ENCODE data around the gene ARHGEF6.

The ARHGEF6 gene

DNA sequence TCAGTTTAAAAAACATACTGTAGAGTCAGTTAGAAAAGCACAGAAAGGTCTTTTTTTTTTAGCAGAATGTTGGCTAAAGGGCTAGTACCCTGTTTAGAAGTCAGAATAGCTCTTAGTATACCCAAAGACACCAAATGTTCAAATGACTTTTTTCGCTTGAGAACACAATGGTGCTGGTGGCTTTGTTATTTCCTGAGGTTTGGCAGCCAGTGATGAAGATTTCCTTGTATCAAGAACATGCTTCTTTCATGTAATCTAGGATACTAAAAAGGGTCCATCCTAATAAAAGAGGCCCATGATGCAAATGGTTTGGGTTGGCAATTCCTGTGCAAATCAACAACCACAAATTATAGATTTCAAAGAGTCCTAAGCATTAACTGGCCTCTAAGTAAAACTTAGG lies 153.8 kb downstream of the ARHGEF6 start:
- no peaks in the 10 kb centered on the region for H3K4me1 ChIP-seq (ENCODE audit: insufficient read depth, poor library complexity, severe bottlenecking)
- ATAC-seq (ENCODE audit: low read depth): no peak
- TF ChIP-seq, protein P1, sequence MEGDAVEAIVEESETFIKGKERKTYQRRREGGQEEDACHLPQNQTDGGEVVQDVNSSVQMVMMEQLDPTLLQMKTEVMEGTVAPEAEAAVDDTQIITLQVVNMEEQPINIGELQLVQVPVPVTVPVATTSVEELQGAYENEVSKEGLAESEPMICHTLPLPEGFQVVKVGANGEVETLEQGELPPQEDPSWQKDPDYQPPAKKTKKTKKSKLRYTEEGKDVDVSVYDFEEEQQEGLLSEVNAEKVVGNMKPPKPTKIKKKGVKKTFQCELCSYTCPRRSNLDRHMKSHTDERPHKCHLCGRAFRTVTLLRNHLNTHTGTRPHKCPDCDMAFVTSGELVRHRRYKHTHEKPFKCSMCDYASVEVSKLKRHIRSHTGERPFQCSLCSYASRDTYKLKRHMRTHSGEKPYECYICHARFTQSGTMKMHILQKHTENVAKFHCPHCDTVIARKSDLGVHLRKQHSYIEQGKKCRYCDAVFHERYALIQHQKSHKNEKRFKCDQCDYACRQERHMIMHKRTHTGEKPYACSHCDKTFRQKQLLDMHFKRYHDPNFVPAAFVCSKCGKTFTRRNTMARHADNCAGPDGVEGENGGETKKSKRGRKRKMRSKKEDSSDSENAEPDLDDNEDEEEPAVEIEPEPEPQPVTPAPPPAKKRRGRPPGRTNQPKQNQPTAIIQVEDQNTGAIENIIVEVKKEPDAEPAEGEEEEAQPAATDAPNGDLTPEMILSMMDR (IDR thresholded peaks at IDR 0.05; ENCODE audit: poor library complexity, severe bottlenecking): no peak
- H3K4me3 ChIP-seq (ENCODE audit: severe bottlenecking): no peak overlapping the region
- no peaks in the 10 kb centered on the region for H3K27me3 ChIP-seq (ENCODE audit: insufficient read depth, poor library complexity, severe bottlenecking)
- no peak overlapping the region for H3K27ac ChIP-seq (ENCODE audit: poor library complexity, severe bottlenecking)
- no peak for DNase-seq (ENCODE audit: low spot score)
- no peaks in the 10 kb centered on the region for H3K9me3 ChIP-seq (ENCODE audit: severe bottlenecking)
- H3K36me3 ChIP-seq (ENCODE audit: low read depth): no peaks in the 10 kb centered on the region

DNA sequence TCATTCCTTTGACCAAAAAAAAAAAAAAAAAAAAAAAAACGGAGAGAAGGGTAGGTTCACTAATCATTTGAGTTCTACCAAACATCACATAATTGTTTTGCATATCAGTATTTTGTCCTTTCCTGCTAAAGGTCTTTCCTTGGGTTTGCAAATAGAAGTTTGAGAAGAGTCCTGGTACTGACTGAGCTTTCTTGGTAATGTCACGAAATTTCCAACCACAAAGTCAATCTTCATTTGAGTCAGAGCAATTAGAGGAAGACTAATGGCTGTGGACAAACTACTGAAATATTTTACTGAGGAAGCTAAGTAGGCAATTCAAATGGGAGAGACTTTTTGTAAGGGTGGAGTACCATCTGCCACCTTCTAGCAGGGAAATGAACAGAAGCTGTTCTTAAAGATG lies 154.5 kb downstream of the ARHGEF6 start:
- Histone ChIP-seq H3K27ac (ENCODE audit: poor library complexity, severe bottlenecking) (no peak overlapping the region), H3K36me3 (ENCODE audit: low read depth) (no peaks in the 10 kb centered on the region), H3K4me1 (ENCODE audit: insufficient read depth, poor library complexity, severe bottlenecking) (no peaks in the 10 kb centered on the region), H3K9me3 (ENCODE audit: severe bottlenecking) (no peaks in the 10 kb centered on the region), H3K4me3 (ENCODE audit: severe bottlenecking) (no peak overlapping the region), H3K27me3 (ENCODE audit: insufficient read depth, poor library complexity, severe bottlenecking) (no peaks in the 10 kb centered on the region)
- TF ChIP-seq, protein P1 (IDR thresholded peaks at IDR 0.05; ENCODE audit: poor library complexity, severe bottlenecking): no peak
- DNase-seq (ENCODE audit: low spot score) (no peak), ATAC-seq (ENCODE audit: low read depth) (no peak)

DNA sequence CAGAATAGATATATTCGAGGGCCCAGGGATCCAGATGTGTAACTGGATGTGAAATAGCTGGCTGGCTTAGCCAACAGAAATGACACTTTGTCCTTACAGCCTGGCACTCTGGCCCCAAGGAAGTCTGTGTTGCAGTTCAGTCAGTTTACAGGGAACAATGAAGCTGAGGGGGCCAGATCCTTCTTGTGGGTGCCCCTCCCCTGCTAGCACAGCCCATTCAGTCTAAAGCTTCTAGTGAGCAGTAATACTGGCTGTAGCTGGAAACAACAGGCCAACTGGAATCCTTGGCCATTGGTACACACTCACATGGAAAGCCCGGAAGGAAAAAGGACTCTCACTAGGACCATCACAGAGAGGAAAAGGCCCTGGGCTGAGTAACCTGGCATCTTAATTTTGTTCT lies 155.5 kb downstream of the ARHGEF6 start:
- Histone ChIP-seq H3K4me3 (ENCODE audit: severe bottlenecking) (no peak overlapping the region), H3K4me1 (ENCODE audit: insufficient read depth, poor library complexity, severe bottlenecking) (no peaks in the 10 kb centered on the region), H3K27me3 (ENCODE audit: insufficient read depth, poor library complexity, severe bottlenecking) (no peaks in the 10 kb centered on the region), H3K36me3 (ENCODE audit: low read depth) (no peaks in the 10 kb centered on the region), H3K27ac (ENCODE audit: poor library complexity, severe bottlenecking) (no peak overlapping the region), H3K9me3 (ENCODE audit: severe bottlenecking) (no peaks in the 10 kb centered on the region)
- ATAC-seq (ENCODE audit: low read depth) (no peak), DNase-seq (ENCODE audit: low spot score) (no peak)
- TF ChIP-seq, protein P1 (IDR thresholded peaks at IDR 0.05; ENCODE audit: poor library complexity, severe bottlenecking): no peak

DNA sequence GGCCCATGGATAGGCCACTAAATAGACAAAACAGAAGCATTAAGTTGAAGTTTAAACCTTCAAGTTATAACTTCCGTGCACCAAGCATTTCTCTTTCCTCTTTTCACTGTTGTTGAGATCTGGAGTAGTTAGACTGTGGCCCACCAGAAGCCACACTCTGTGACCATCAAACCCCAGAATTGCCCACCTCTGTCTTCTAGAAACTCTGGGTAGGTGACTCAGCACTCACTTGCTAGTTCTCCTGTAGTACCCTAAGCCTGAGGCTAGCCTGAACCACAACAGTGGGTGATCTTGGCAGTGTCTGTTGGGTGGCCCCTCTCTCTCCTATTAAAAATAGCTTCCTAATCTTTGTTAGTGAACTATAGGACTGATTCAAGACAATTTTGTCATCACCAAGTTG lies 157.3 kb downstream of the ARHGEF6 start:
- no peak for DNase-seq (ENCODE audit: low spot score)
- no peak for ATAC-seq (ENCODE audit: low read depth)
- no peaks in the 10 kb centered on the region for H3K27me3 ChIP-seq (ENCODE audit: insufficient read depth, poor library complexity, severe bottlenecking)
- TF ChIP-seq, protein P1 (IDR thresholded peaks at IDR 0.05; ENCODE audit: poor library complexity, severe bottlenecking): no peak
- no peaks in the 10 kb centered on the region for H3K36me3 ChIP-seq (ENCODE audit: low read depth)
- H3K4me1 ChIP-seq (ENCODE audit: insufficient read depth, poor library complexity, severe bottlenecking): no peaks in the 10 kb centered on the region
- no peaks in the 10 kb centered on the region for H3K9me3 ChIP-seq (ENCODE audit: severe bottlenecking)
- no peak overlapping the region for H3K4me3 ChIP-seq (ENCODE audit: severe bottlenecking)
- no peak overlapping the region for H3K27ac ChIP-seq (ENCODE audit: poor library complexity, severe bottlenecking)

DNA sequence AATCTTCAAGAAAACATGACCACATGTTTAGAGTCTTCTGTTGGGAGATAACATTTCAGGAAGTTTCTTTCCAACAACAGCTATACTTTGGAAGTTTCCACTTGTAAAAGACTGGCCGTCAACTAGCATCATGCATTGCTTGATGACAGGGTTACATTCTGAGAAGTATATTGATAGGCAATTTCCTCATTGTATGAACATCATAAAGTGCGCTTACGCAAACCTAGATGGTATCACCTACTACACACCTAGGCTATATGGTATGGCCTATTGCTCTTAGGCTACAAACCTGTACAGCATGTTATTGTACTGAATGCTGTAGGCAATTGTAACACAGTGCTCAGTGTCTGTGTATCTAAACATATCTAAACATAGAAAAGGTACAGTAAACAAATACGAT lies 158.2 kb downstream of the ARHGEF6 start:
- no peak overlapping the region for H3K4me3 ChIP-seq (ENCODE audit: severe bottlenecking)
- no peaks in the 10 kb centered on the region for H3K9me3 ChIP-seq (ENCODE audit: severe bottlenecking)
- no peaks in the 10 kb centered on the region for H3K4me1 ChIP-seq (ENCODE audit: insufficient read depth, poor library complexity, severe bottlenecking)
- H3K27me3 ChIP-seq (ENCODE audit: insufficient read depth, poor library complexity, severe bottlenecking): no peaks in the 10 kb centered on the region
- no peak for DNase-seq (ENCODE audit: low spot score)
- H3K27ac ChIP-seq (ENCODE audit: poor library complexity, severe bottlenecking): no peak overlapping the region
- H3K36me3 ChIP-seq (ENCODE audit: low read depth): no peaks in the 10 kb centered on the region
- TF ChIP-seq, protein P1 (IDR thresholded peaks at IDR 0.05; ENCODE audit: poor library complexity, severe bottlenecking): no peak
- no peak for ATAC-seq (ENCODE audit: low read depth)
